K562 (cell line): ENCODE results near the gene TJP2. TPM values are rescaled to one million over a fixed set of nuclear protein-coding genes. Genes with fewer than 3 reads are reported as not detected.

Source experiments
- ATAC-seq: fragments of 200-7000 bp; cut with Tn5 transposase; 3 replicates; pipeline ENCODE4 v1.9.1; 2020; ENCODE audit warnings: moderate library complexity
- BruUV-seq: library from RNA; stranded (reverse); fragments of 400-500 nt; replicated peaks from 2 replicates; lab custom pipeline; 2021; lab: Mats Ljungman, UMichigan
- CTCF ChIA-PET: fragments of 300-600 bp; formaldehyde crosslinking; extraction: SDS; loops from one replicate; lab custom pipeline; 2021; ENCODE audit warnings: low intra/inter-chr PET ratio; lab: Yijun Ruan, JAX
- POLR2A ChIA-PET: fragments of 300-600, 350-650 bp; sonication (Branson Sonifier 250); formaldehyde crosslinking; extraction: SDS; loops from one replicate; lab custom pipeline; 2021; ENCODE audit warnings: antibody characterized with exemption, inconsistent platforms; lab: Yijun Ruan, JAX
- DNase-seq, 4 experiments: peaks; one replicate each; pipeline versions ENCODE4 v3.0.0 to v3.0.0-alpha.2; 2011 to 2018; ENCODE audit warnings: low spot score in 3 of 4, mixed read lengths in 3 of 4; ENCODE audit errors: extremely low read depth in 1 of 4
- FAIRE-seq: peaks from 2 replicates; lab custom pipeline; 2011; peaks lifted over from hg19 to GRCh38; lab: Jason Lieb, UNC
- H2AFZ ChIP-seq: 2 replicates; pipeline ENCODE4 v1.6.0; 2011; ENCODE audit warnings: low read depth, low read length, control low read depth, inconsistent platforms
- H3K27ac ChIP-seq: fragments of 200-600 bp; 3 replicates; pipeline ENCODE4 v1.8.0; 2011; ENCODE audit warnings: low read depth, mild to moderate bottlenecking, control low read depth, inconsistent platforms, low read length, moderate library complexity, mixed read lengths; ENCODE audit errors: extremely low read depth
- H3K27me3 ChIP-seq, 2 experiments: fragments of 300-600 bp in 1 of 2; 2 replicates in 1 of 2; 3 replicates in 1 of 2; pipeline versions ENCODE4 v1.6.0 to v1.8.0; 2011; ENCODE audit warnings: inconsistent platforms in 2 of 2, low read length in 2 of 2, mild to moderate bottlenecking in 1 of 2, mixed read lengths in 1 of 2, moderate library complexity in 1 of 2; ENCODE audit not compliant: control insufficient read depth in 2 of 2, insufficient read depth in 2 of 2
- H3K36me3 ChIP-seq: fragments of 300-600 bp; 3 replicates; pipeline ENCODE4 v1.8.0; 2011; ENCODE audit warnings: mild to moderate bottlenecking, low read length, inconsistent platforms; ENCODE audit not compliant: control insufficient read depth, insufficient read depth
- H3K4me1 ChIP-seq, 2 experiments: fragments of 200-600 bp in 1 of 2; replicated peaks in 1 of 2; 2 replicates in 1 of 2; 3 replicates in 1 of 2; pipeline versions ENCODE4 v1.5.1 to v1.8.0; 2011; ENCODE audit warnings: inconsistent platforms in 2 of 2, low read length in 2 of 2, mild to moderate bottlenecking in 1 of 2, mixed read lengths in 1 of 2, moderate library complexity in 1 of 2; ENCODE audit not compliant: control insufficient read depth in 2 of 2, insufficient read depth in 2 of 2
- H3K4me2 ChIP-seq: 2 replicates; pipeline ENCODE4 v1.6.1; 2011; ENCODE audit warnings: low read length, control low read depth, inconsistent platforms, mixed read lengths; ENCODE audit not compliant: insufficient read depth
- H3K4me3 ChIP-seq: fragments of 200-600 bp; sonication (generic), shearing (Covaris generic); 2 replicates; pipeline ENCODE4 v1.5.1; 2016; ENCODE audit warnings: control low read depth, inconsistent platforms
- H3K79me2 ChIP-seq: fragments of 200-600 bp; 3 replicates; pipeline ENCODE4 v1.8.0; 2011; ENCODE audit warnings: low read length, inconsistent platforms; ENCODE audit not compliant: control insufficient read depth, insufficient read depth
- H3K9ac ChIP-seq, 2 experiments: 2 replicates each; pipeline versions ENCODE4 v1.6.0 to v1.6.1; 2011; ENCODE audit warnings: low read depth in 2 of 2, low read length in 2 of 2, control low read depth in 1 of 2, inconsistent platforms in 1 of 2, mild to moderate bottlenecking in 1 of 2, mixed read lengths in 1 of 2; ENCODE audit not compliant: insufficient read depth in 1 of 2
- H3K9me1 ChIP-seq: one replicate; pipeline ENCODE4 v1.6.0; 2011; ENCODE audit warnings: inconsistent platforms, mild to moderate bottlenecking, low read length, moderate library complexity; ENCODE audit not compliant: control insufficient read depth, insufficient read depth
- H3K9me3 ChIP-seq: replicated peaks from 2 replicates; pipeline ENCODE4 v1.5.1; 2011; ENCODE audit warnings: low read depth, low read length, inconsistent platforms; ENCODE audit not compliant: control insufficient read depth, insufficient read depth
- H4K20me1 ChIP-seq: replicated peaks from 2 replicates; pipeline ENCODE4 v1.6.1; 2011; ENCODE audit warnings: low read length, inconsistent platforms, mixed read lengths; ENCODE audit not compliant: control insufficient read depth, insufficient read depth
- ARID3A ChIP-seq: IDR thresholded peaks from 2 replicates; pipeline ENCODE4 v1.6.1; 2012; ENCODE audit warnings: low read depth, low read length, improper control_type of control experiment, borderline replicate concordance
- BHLHE40 ChIP-seq: IDR thresholded peaks from 2 replicates; pipeline ENCODE4 v1.6.1; 2011; ENCODE audit warnings: low read length, improper control_type of control experiment
- EGR1 ChIP-seq: fragments of 450-650 bp; conservative IDR thresholded peaks from 2 replicates; pipeline ENCODE4 v1.6.1; 2017; ENCODE audit warnings: mild to moderate bottlenecking
- ETV6 ChIP-seq, 3 experiments: fragments of 150-350 bp in 1 of 3; sonication (generic) in 1 of 3; formaldehyde crosslinking in 1 of 3; IDR thresholded peaks; 2 replicates each; pipeline versions ENCODE4 v1.6.1 to v1.8.0; 2014 to 2022; ENCODE audit warnings: borderline replicate concordance in 2 of 3, low read depth in 2 of 3, antibody characterized with exemption in 1 of 3, low read length in 1 of 3, mild to moderate bottlenecking in 1 of 3, missing genetic modification reagents in 1 of 3
- HMBOX1 ChIP-seq: sonication (generic); IDR thresholded peaks from 2 replicates; pipeline ENCODE4 v1.6.1; 2016
- KLF13 ChIP-seq: fragments of 450-650 bp; IDR thresholded peaks from 2 replicates; pipeline ENCODE4 v1.6.1; 2016; ENCODE audit warnings: missing genetic modification characterization, low read depth, mild to moderate bottlenecking, missing compliant biosample characterization, moderate library complexity, borderline replicate concordance
- MCM2 ChIP-seq: fragments of 450-650 bp; IDR thresholded peaks from 2 replicates; pipeline ENCODE4 v1.6.1; 2017; ENCODE audit warnings: low read depth, mild to moderate bottlenecking
- MLX ChIP-seq, 2 experiments: fragments of 450-650 bp in 1 of 2; sonication (generic) in 1 of 2; formaldehyde crosslinking; conservative IDR thresholded peaks; 2 replicates each; pipeline versions ENCODE4 v1.4.0 to v1.8.1; 2020 to 2022; ENCODE audit warnings: mild to moderate bottlenecking in 1 of 2, missing genetic modification reagents in 1 of 2
- NCOA6 ChIP-seq: fragments of 450-650 bp; IDR thresholded peaks from 2 replicates; pipeline ENCODE4 v1.6.1; 2017; ENCODE audit warnings: mild to moderate bottlenecking
- NFIX ChIP-seq: fragments of 250-450 bp; sonication (Bioruptor Pico); IDR thresholded peaks from 2 replicates; pipeline ENCODE4 v1.4.0; 2020; ENCODE audit warnings: low read depth, mild to moderate bottlenecking, moderate library complexity
- RB1 ChIP-seq: fragments of 450-650 bp; IDR thresholded peaks from 2 replicates; pipeline ENCODE4 v1.6.1; 2017; ENCODE audit warnings: low read depth, mild to moderate bottlenecking
- RBM34 ChIP-seq: fragments of 200-400 bp; formaldehyde crosslinking; IDR thresholded peaks from 2 replicates; pipeline ENCODE4 v1.6.1; 2018; ENCODE audit warnings: low read length, borderline replicate concordance; ENCODE audit not compliant: insufficient read depth
- SMAD3 ChIP-seq: fragments of 450-650 bp; formaldehyde crosslinking; conservative IDR thresholded peaks from 2 replicates; pipeline ENCODE4 v1.4.0; 2020; ENCODE audit warnings: mild to moderate bottlenecking
- ZNF740 ChIP-seq, 3 experiments: fragments of 200-800 bp in 1 of 3; sonication (Bioruptor generic) in 1 of 3; sonication (generic) in 1 of 3; formaldehyde crosslinking in 1 of 3; IDR thresholded peaks; 2 replicates each; pipeline versions ENCODE4 v1.6.1 to v1.8.0; 2016 to 2022; ENCODE audit warnings: mild to moderate bottlenecking in 2 of 3, missing compliant biosample characterization in 2 of 3, missing genetic modification characterization in 2 of 3, missing genetic modification reagents in 1 of 3
- WGBS: fragments of 100-300 bp; shearing (Covaris generic); methylation state at CpG from one replicate; pipeline ENCODE4 v1.1.6; 2016; ENCODE audit warnings: low coverage, mixed read lengths; ENCODE audit not compliant: insufficient coverage; ENCODE audit errors: missing lambda C conversion rate; 5-methylcytosine and 5-hydroxymethylcytosine counted together
- in situ Hi-C: fragments of 300-500 bp; cut with MboI; formaldehyde crosslinking; loops from 4 replicates; pipeline ENCODE4 v1.15.0; 2018; ENCODE audit warnings: inconsistent platforms, mixed read lengths
- intact Hi-C: fragments of 100-400 bp; cut with micrococcal nuclease; formaldehyde crosslinking; loops from 2 replicates; pipeline ENCODE4 v1.14.2; 2022
- polyA plus RNA-seq, 8 experiments: library from polyadenylated mRNA; depleted of rRNA in 4 of 8; stranded (reverse) in 5 of 8; unstranded in 3 of 8; fragments of >200 nt; fragmentation: Nextera tagmentation in 2 of 8; fragmentation: Illumina TruSeq in 1 of 8; extraction: Ambion mirVana in 2 of 8; extraction: Trizol in 1 of 8; gene quantifications; 2 replicates each; pipeline versions ENCODE4 v1.2.1 to v1.2.3, GENCODE V29; 2011 to 2014; ENCODE audit warnings: inconsistent platforms in 1 of 8, missing spikeins in 1 of 8
- total RNA-seq, 7 experiments: library from RNA; depleted of rRNA in 6 of 7; stranded (reverse); fragments of >200 nt in 6 of 7; fragmentation: Illumina TruSeq in 2 of 7; extraction: Trizol in 2 of 7; gene quantifications; 2 replicates each; pipeline versions ENCODE4 v1.2.1 to v1.2.3, GENCODE V29; 2011 to 2021; ENCODE audit warnings: low replicate concordance in 1 of 7
- TF ChIP-seq, protein P1 (sequence below): sonication (generic); formaldehyde crosslinking; IDR thresholded peaks from 2 replicates; pipeline ENCODE4 v1.8.1; 2023; ENCODE audit warnings: mild to moderate bottlenecking, missing genetic modification reagents

The TJP2 gene
- total and polyA plus RNA-seq, 9 of the 15 experiments (the other 6 are each of a cell fraction or from before 2014, with no cell fraction given) = 4.0 to 24.1 (median 16.8) TPM

DNA sequence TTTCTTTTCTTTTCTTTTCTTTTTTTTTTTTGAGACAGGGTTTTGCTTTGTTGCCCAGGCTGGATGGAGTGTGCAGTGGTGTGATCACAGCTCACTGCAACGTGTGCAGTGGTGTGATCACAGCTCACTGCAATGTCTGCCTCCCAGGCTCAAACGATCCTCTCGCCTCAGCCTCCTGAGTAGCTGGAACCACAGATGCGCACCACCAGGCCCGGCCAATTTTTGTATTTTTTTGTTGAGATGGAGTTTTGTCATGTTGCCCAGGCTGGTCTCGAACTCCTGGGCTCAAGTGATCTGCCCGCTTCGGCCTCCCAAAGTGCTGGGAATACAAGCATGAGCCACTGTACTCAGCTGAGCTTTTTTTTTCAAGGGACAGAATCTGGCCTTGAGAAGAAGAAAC lies 36.8 kb upstream of the TJP2 start:
- TF ChIP-seq HMBOX1 (no peak), RBM34 (no peak), BHLHE40 (no peak), ETV6 (IDR thresholded peaks at IDR 0.05; ENCODE audit: borderline replicate concordance in 1 of 2, low read depth in 2 of 2, low read length in 1 of 2) (no peak), ETV6 (CRISPR knock-in tag; IDR thresholded peaks at IDR 0.05; ENCODE audit: borderline replicate concordance) (no peak), MLX (CRISPR knock-in tag; conservative IDR thresholded peaks at IDR 0.05) (no peak), SMAD3 (CRISPR knock-in tag) (no peak), ARID3A (no peak), NFIX (CRISPR knock-in tag) (no peak), RB1 (no peak), NCOA6 (no peak), EGR1 (no peak), ZNF740 (CRISPR knock-in tag; IDR thresholded peaks at IDR 0.05) (no peak), ZNF740 (tag; IDR thresholded peaks at IDR 0.05) (no peak), MCM2 (no peak), KLF13 (tag) (no peak)
- TF ChIP-seq, protein P1, sequence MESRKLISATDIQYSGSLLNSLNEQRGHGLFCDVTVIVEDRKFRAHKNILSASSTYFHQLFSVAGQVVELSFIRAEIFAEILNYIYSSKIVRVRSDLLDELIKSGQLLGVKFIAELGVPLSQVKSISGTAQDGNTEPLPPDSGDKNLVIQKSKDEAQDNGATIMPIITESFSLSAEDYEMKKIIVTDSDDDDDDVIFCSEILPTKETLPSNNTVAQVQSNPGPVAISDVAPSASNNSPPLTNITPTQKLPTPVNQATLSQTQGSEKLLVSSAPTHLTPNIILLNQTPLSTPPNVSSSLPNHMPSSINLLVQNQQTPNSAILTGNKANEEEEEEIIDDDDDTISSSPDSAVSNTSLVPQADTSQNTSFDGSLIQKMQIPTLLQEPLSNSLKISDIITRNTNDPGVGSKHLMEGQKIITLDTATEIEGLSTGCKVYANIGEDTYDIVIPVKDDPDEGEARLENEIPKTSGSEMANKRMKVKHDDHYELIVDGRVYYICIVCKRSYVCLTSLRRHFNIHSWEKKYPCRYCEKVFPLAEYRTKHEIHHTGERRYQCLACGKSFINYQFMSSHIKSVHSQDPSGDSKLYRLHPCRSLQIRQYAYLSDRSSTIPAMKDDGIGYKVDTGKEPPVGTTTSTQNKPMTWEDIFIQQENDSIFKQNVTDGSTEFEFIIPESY (CRISPR knock-in tag) = no peak
- in situ Hi-C loops = no loop called here
- BruUV-seq = no TSS peak
- H3K4me2 ChIP-seq = no peak overlapping the region
- H3K4me1 ChIP-seq = peaks cover 0 to 3% of the 10 kb centered on the region in 2 experiments; a peak in 1 of 5 replicates
- FAIRE-seq (no peak), ATAC-seq (no peak), DNase-seq (no peak)
- H3K27me3 ChIP-seq = no peaks in the 10 kb centered on the region
- no peaks in the 10 kb centered on the region for H3K9me3 ChIP-seq
- H3K9ac ChIP-seq = no peak overlapping the region
- H3K9me1 ChIP-seq = peaks cover 3% of the 10 kb centered on the region
- H3K79me2 ChIP-seq = no peaks in the 10 kb centered on the region
- POLR2A ChIA-PET = interaction anchor here (1.0 kb wide), 1 partner anchor 50 kb away, joined by 3 read pairs; no protein-coding TSS in a partner anchor
- CTCF ChIA-PET = no interaction called here
- H3K27ac ChIP-seq = no peak overlapping the region
- intact Hi-C loops = loop anchor here (5.0 kb wide), 1 partner anchor 85 kb away; no protein-coding TSS in a partner anchor
- no peak overlapping the region for H2AFZ ChIP-seq
- H3K36me3 ChIP-seq = no peaks in the 10 kb centered on the region
- no peaks in the 10 kb centered on the region for H4K20me1 ChIP-seq
- 61% methylated on average over 5 of the region's 8 CpGs for WGBS
- no peak overlapping the region for H3K4me3 ChIP-seq
